ENCODE data around the gene SLC6A9. TPM values are rescaled to one million over a fixed set of nuclear protein-coding genes. Genes with fewer than 3 reads are reported as not detected.

SLC6A9 gene
- total RNA-seq, 1 donor from 2014 or later: 30.9 TPM

DNA sequence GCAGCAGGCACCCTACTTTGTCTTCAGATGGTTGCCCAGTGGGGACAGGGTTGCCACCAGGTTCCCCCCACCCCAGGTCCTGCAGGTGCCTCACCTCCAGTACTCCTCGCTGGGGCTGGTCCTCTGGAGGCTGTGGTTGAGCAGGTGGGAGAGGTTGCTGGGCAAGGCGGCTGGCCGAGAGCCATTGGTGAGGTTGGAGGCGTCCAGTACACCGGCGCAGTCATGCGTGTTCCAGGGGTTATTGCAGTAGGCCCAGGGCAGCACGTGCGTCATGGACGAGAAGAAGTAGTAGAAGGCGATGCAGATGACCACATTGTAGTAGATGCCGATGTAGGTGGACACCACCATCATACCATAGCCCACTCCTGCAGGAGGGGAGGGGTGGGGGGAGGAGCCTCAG is 23.0 kb downstream of the SLC6A9 start:
- TF ChIP-seq, protein P1, sequence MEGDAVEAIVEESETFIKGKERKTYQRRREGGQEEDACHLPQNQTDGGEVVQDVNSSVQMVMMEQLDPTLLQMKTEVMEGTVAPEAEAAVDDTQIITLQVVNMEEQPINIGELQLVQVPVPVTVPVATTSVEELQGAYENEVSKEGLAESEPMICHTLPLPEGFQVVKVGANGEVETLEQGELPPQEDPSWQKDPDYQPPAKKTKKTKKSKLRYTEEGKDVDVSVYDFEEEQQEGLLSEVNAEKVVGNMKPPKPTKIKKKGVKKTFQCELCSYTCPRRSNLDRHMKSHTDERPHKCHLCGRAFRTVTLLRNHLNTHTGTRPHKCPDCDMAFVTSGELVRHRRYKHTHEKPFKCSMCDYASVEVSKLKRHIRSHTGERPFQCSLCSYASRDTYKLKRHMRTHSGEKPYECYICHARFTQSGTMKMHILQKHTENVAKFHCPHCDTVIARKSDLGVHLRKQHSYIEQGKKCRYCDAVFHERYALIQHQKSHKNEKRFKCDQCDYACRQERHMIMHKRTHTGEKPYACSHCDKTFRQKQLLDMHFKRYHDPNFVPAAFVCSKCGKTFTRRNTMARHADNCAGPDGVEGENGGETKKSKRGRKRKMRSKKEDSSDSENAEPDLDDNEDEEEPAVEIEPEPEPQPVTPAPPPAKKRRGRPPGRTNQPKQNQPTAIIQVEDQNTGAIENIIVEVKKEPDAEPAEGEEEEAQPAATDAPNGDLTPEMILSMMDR (IDR thresholded peaks at IDR 0.05; ENCODE audit: unreplicated experiment): no peak
- peaks cover 9% of the 10 kb centered on the region for H3K36me3 Mint-ChIP-seq
- DNase-seq (ENCODE audit: low spot score in 2 of 2, unreplicated experiment in 2 of 2): no peak
- H3K4me3 Mint-ChIP-seq: no peak overlapping the region
- no peak overlapping the region for H3K27ac Mint-ChIP-seq
- H3K27me3 Mint-ChIP-seq (ENCODE audit: low read depth): no peaks in the 10 kb centered on the region
- peaks cover 7% of the 10 kb centered on the region for H3K4me1 Mint-ChIP-seq
- no peaks in the 10 kb centered on the region for H3K9me3 Mint-ChIP-seq

- H3K36me3 Mint-ChIP-seq: peaks cover 6% of the 10 kb centered on the region
- H3K27ac Mint-ChIP-seq: no peak overlapping the region
- no peaks in the 10 kb centered on the region for H3K9me3 Mint-ChIP-seq
- H3K27me3 Mint-ChIP-seq (ENCODE audit: low read depth): no peaks in the 10 kb centered on the region
- no peaks in the 10 kb centered on the region for H3K4me1 Mint-ChIP-seq
- TF ChIP-seq, protein P1 (IDR thresholded peaks at IDR 0.05; ENCODE audit: unreplicated experiment): peak; percentile 57
- no peak overlapping the region for H3K4me3 Mint-ChIP-seq
- DNase-seq (ENCODE audit: low spot score in 2 of 2, unreplicated experiment in 2 of 2): no peak
Observed at GRCh38 chr1:44002606-44003157, 28.6 kb downstream of the SLC6A9 start.

- Mint-ChIP-seq H3K27me3 (ENCODE audit: low read depth) (no peaks in the 10 kb centered on the region), H3K4me1 (no peaks in the 10 kb centered on the region), H3K9me3 (no peaks in the 10 kb centered on the region), H3K36me3 (peaks cover 6% of the 10 kb centered on the region), H3K27ac (no peak overlapping the region), H3K4me3 (no peak overlapping the region)
- TF ChIP-seq, protein P1 (IDR thresholded peaks at IDR 0.05; ENCODE audit: unreplicated experiment): no peak
- DNase-seq (ENCODE audit: low spot score in 2 of 2, unreplicated experiment in 2 of 2): no peak
Observed at GRCh38 chr1:44002165-44002564, 29.1 kb downstream of the SLC6A9 start.

DNA sequence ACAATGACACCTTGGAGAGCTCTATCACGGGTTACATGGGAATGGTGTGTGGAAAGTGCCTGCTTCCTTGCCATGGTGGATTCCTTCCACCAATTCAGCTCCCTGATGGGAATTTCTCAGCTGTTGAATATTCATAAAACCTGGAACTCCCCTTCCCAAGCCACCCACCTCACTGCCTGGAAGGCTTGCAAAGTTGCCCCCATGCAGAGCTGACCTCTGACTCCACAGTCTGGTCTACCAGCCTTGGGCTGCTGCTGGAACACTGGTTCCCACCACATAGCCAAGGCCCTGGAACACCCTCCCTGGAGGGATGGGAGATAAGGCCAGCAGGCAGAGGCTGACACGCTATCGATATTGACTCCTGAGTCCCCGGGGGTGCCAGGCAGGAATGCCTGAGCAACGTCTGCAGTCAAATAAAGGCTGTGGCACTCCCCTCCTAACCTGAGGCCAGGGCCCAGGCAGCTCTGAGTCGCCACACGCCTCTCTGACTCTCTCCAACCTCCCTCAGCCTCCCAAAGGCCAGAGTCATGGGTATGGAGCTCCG is 31.1 kb downstream of the SLC6A9 start:
- Mint-ChIP-seq H3K9me3 (no peaks in the 10 kb centered on the region), H3K4me1 (no peaks in the 10 kb centered on the region), H3K36me3 (peaks cover 6% of the 10 kb centered on the region), H3K27me3 (ENCODE audit: low read depth) (no peaks in the 10 kb centered on the region), H3K4me3 (no peak overlapping the region), H3K27ac (no peak overlapping the region)
- TF ChIP-seq, protein P1 (IDR thresholded peaks at IDR 0.05; ENCODE audit: unreplicated experiment): no peak
- no peak for DNase-seq (ENCODE audit: low spot score in 2 of 2, unreplicated experiment in 2 of 2)

- TF ChIP-seq, protein P1 (IDR thresholded peaks at IDR 0.05; ENCODE audit: unreplicated experiment): no peak
- no peak overlapping the region for H3K4me3 Mint-ChIP-seq
- DNase-seq (ENCODE audit: low spot score in 2 of 2, unreplicated experiment in 2 of 2): no peak
- H3K27me3 Mint-ChIP-seq (ENCODE audit: low read depth): no peaks in the 10 kb centered on the region
- H3K9me3 Mint-ChIP-seq: no peaks in the 10 kb centered on the region
- peaks cover 6% of the 10 kb centered on the region for H3K36me3 Mint-ChIP-seq
- H3K4me1 Mint-ChIP-seq: no peaks in the 10 kb centered on the region
- H3K27ac Mint-ChIP-seq: no peak overlapping the region
Observed at GRCh38 chr1:43999455-43999854, 31.8 kb downstream of the SLC6A9 start.
